Mammary epithelial cell (primary cell): ENCODE measurements around the gene TAS2R20.

ENCODE experiments used
- EZH2 ChIP-seq: IDR thresholded peaks from 2 replicates; pipeline ENCODE4 v1.6.1; 2012; ENCODE audit warnings: low read length, inconsistent platforms, borderline replicate concordance
- TF ChIP-seq, protein P1 (sequence below), 2 donors: IDR thresholded peaks in 1 of 2; conservative IDR thresholded peaks in 1 of 2; 2 replicates each; pipeline ENCODE4 v1.5.1; 2011 to 2012; ENCODE audit warnings: inconsistent platforms in 2 of 2, low read length in 2 of 2, mild to moderate bottlenecking in 2 of 2, control low read depth in 1 of 2, low read depth in 1 of 2; ENCODE audit not compliant: insufficient read depth in 1 of 2; ENCODE audit errors: extremely low read depth in 1 of 2

GRCh38 chr12:10966314-10966713, 31.8 kb downstream of the TAS2R20 start:
- TF ChIP-seq, protein P1, sequence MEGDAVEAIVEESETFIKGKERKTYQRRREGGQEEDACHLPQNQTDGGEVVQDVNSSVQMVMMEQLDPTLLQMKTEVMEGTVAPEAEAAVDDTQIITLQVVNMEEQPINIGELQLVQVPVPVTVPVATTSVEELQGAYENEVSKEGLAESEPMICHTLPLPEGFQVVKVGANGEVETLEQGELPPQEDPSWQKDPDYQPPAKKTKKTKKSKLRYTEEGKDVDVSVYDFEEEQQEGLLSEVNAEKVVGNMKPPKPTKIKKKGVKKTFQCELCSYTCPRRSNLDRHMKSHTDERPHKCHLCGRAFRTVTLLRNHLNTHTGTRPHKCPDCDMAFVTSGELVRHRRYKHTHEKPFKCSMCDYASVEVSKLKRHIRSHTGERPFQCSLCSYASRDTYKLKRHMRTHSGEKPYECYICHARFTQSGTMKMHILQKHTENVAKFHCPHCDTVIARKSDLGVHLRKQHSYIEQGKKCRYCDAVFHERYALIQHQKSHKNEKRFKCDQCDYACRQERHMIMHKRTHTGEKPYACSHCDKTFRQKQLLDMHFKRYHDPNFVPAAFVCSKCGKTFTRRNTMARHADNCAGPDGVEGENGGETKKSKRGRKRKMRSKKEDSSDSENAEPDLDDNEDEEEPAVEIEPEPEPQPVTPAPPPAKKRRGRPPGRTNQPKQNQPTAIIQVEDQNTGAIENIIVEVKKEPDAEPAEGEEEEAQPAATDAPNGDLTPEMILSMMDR (conservative IDR thresholded peaks at IDR 0.05 in 1 of 2, IDR thresholded peaks at IDR 0.05 in 1 of 2; ENCODE audit: extremely low read depth in 1 of 2, insufficient read depth in 1 of 2, low read depth in 1 of 2, low read length in 2 of 2): no peak
- TF ChIP-seq EZH2: no peak
